ENCODE results near the gene IL36A. TPM values are rescaled to one million over a fixed set of nuclear protein-coding genes. Genes with fewer than 3 reads are reported as not detected.

Gene IL36A
- total RNA-seq, 1 experiment from 2014 or later, result not detected

- H3K4ac ChIP-seq (ENCODE audit: low read depth, low read length), result no peak overlapping the region
- H3K18ac ChIP-seq (ENCODE audit: insufficient read length, low read depth, low read length), result no peak overlapping the region
These were observed 47.7 kb upstream of the IL36A start for GRCh38 chr2:112957511-112957910.

More at GRCh38 chr2:112957511-112957910, 47.7 kb upstream of the IL36A start:
- Histone ChIP-seq H4K8ac (replicated peaks; ENCODE audit: insufficient read length, low read depth, low read length) (no peak overlapping the region), H2AFZ (ENCODE audit: low read length) (no peak overlapping the region), H2BK120ac (ENCODE audit: low read depth, low read length, poor library complexity, severe bottlenecking) (no peak overlapping the region), H3K23me2 (ENCODE audit: insufficient read length, low read depth, low read length, poor library complexity, severe bottlenecking) (no peaks in the 10 kb centered on the region), H3K23ac (ENCODE audit: insufficient read length, low read depth, low read length) (no peak overlapping the region), H2BK5ac (ENCODE audit: insufficient read length, low read length) (no peak overlapping the region), H2BK20ac (ENCODE audit: low read depth, low read length, poor library complexity, severe bottlenecking) (no peak overlapping the region), H3K14ac (ENCODE audit: insufficient read depth, low read length) (no peak overlapping the region), H2BK15ac (ENCODE audit: low read depth, low read length) (no peak overlapping the region), H3K79me1 (ENCODE audit: insufficient read depth, low read depth, low read length, poor library complexity, severe bottlenecking) (no peaks in the 10 kb centered on the region), H3T11ph (ENCODE audit: low read length) (no peak overlapping the region), H4K20me1 (ENCODE audit: control insufficient read depth, insufficient read depth, insufficient read length) (no peaks in the 10 kb centered on the region), H3K9me3 (ENCODE audit: control insufficient read depth, low read depth, low read length) (no peaks in the 10 kb centered on the region), H3K27me3 (ENCODE audit: insufficient read depth, low read length) (no peaks in the 10 kb centered on the region), H3K56ac (ENCODE audit: insufficient read length, low read depth, low read length) (no peak overlapping the region), H3K79me2 (ENCODE audit: insufficient read depth, low read length) (no peaks in the 10 kb centered on the region), H3K9ac (ENCODE audit: extremely low read depth, insufficient read length, low read length) (no peak overlapping the region), H2AK5ac (ENCODE audit: insufficient read length, low read length) (no peak overlapping the region), H3K27ac (ENCODE audit: insufficient read length, low read depth, low read length) (no peak overlapping the region), H4K91ac (ENCODE audit: insufficient read length, low read depth, low read length) (no peak overlapping the region), H3K4me2 (ENCODE audit: insufficient read depth, insufficient read length, low read length) (no peak overlapping the region), H4K5ac (ENCODE audit: insufficient read length, low read depth, low read length) (no peak overlapping the region), H2BK12ac (ENCODE audit: insufficient read length, low read depth, low read length) (no peak overlapping the region), H3K4me1 (ENCODE audit: insufficient read depth, low read length) (no peaks in the 10 kb centered on the region)
- no peak for TF ChIP-seq CTCF (conservative IDR thresholded peaks at IDR 0.05)
- Mint-ChIP-seq H3K4me1 (no peaks in the 10 kb centered on the region), H3K27me3 (ENCODE audit: low read depth) (no peaks in the 10 kb centered on the region), H3K4me3 (no peak overlapping the region), H3K9me3 (no peaks in the 10 kb centered on the region), H3K27ac (no peak overlapping the region), H3K36me3 (ENCODE audit: insufficient read depth in 1 of 3, low read depth in 3 of 3) (no peaks in the 10 kb centered on the region)
- no peak for DNase-seq
- WGBS (ENCODE audit: extremely low coverage, insufficient read length, low lambda C conversion rate), result no CpG with 5 or more reads among the region's 3 CpGs
